GM12865 (cell line): ENCODE measurements around the gene SSH3.

Experiments
- DNase-seq: peaks from one replicate; pipeline ENCODE4 v3.0.0; 2010; ENCODE audit warnings: low read depth
- H3K4me3 ChIP-seq: 2 replicates; pipeline ENCODE4 v1.5.1; 2011; ENCODE audit warnings: mild to moderate bottlenecking, low read depth, low read length, control low read depth
- CTCF ChIP-seq: IDR thresholded peaks from 2 replicates; pipeline ENCODE4 v1.5.1; 2011; ENCODE audit warnings: low read length, control low read depth, low read depth, inconsistent platforms; ENCODE audit not compliant: insufficient read depth; ENCODE audit errors: missing control alignments

SSH3 gene

GRCh38 chr11:67265633-67266448 is 37.5 kb upstream of the SSH3 start:
- TF ChIP-seq CTCF: peak; percentile 74
- H3K4me3 ChIP-seq: no peak overlapping the region
- peak; percentile 81 for DNase-seq

- DNase-seq: peak; percentile 72
- TF ChIP-seq CTCF: no peak
- peak within 1 kb of the TSS; percentile 88 for H3K4me3 ChIP-seq
These were observed 36.7 kb upstream of the SSH3 start, which contains the start of gene GRK2 for GRCh38 chr11:67266449-67267187. TSS of gene GRK2 (plus strand) at chr11:67266473. CDS start at chr11:67266700, 227 bp downstream.

GRCh38 chr11:67267188-67268080 is 35.9 kb upstream of the SSH3 start:
- no peak for TF ChIP-seq CTCF
- DNase-seq: peak; percentile 66
- H3K4me3 ChIP-seq: peak overlapping the region; percentile 88

GRCh38 chr11:67268081-67268961 is 35.0 kb upstream of the SSH3 start:
- peak overlapping the region; percentile 88 for H3K4me3 ChIP-seq
- peak; percentile 94 for DNase-seq

GRCh38 chr11:67268962-67269268 is 34.4 kb upstream of the SSH3 start:
- no peak for DNase-seq
- TF ChIP-seq CTCF: no peak
- H3K4me3 ChIP-seq: peak overlapping the region; percentile 88

More at GRCh38 chr11:67268081-67268961, 35.0 kb upstream of the SSH3 start:
- no peak for TF ChIP-seq CTCF
